DOHH2 (cell line): ENCODE results near the gene PMPCA.

ENCODE experiments used
- EZH2phosphoT487 ChIP-seq: fragments of 200-600 bp; sonication (generic); IDR thresholded peaks from 2 replicates; pipeline ENCODE4 v1.6.1; 2017; ENCODE audit warnings: borderline replicate concordance, mild to moderate bottlenecking, antibody characterized with exemption, low read length, moderate library complexity, mixed read lengths
- TF ChIP-seq, protein P1 (sequence below): fragments of 200-600 bp; sonication (generic); IDR thresholded peaks from one replicate; pipeline ENCODE4 v1.5.1; 2014; ENCODE audit warnings: antibody characterized with exemption, mild to moderate bottlenecking, low read depth, low read length; ENCODE audit not compliant: poor library complexity, severe bottlenecking

DNA sequence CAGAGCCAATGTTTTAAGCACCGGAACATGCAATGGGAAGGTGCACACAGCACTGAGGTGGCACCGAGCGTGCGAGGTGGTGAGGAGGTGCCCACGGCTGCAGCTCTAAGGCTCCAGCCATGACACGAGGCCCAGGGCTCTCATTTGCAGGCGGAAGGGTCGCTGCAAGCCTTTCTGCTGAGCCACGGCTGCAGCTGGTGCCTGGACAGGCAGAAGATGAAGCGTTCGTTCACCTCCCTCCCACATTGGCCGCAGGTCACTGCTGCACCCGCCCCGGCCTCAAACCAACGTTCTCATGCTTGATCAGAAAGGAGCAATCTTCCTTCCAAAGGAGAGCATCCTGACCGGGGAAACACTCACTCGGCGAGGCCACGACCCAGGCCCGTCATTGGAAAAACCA, 33.6 kb downstream of the PMPCA start:
- TF ChIP-seq, protein P1, sequence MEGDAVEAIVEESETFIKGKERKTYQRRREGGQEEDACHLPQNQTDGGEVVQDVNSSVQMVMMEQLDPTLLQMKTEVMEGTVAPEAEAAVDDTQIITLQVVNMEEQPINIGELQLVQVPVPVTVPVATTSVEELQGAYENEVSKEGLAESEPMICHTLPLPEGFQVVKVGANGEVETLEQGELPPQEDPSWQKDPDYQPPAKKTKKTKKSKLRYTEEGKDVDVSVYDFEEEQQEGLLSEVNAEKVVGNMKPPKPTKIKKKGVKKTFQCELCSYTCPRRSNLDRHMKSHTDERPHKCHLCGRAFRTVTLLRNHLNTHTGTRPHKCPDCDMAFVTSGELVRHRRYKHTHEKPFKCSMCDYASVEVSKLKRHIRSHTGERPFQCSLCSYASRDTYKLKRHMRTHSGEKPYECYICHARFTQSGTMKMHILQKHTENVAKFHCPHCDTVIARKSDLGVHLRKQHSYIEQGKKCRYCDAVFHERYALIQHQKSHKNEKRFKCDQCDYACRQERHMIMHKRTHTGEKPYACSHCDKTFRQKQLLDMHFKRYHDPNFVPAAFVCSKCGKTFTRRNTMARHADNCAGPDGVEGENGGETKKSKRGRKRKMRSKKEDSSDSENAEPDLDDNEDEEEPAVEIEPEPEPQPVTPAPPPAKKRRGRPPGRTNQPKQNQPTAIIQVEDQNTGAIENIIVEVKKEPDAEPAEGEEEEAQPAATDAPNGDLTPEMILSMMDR = no peak
- no peak for TF ChIP-seq EZH2phosphoT487
